Uterus (tissue), 2 donors: Measurements from ENCODE around the gene GBGT1.

Experiments used
- POLR2A ChIP-seq, 2 donors: fragments of 450-650 bp; IDR thresholded peaks; one replicate each; pipeline ENCODE4 v1.6.1; 2016; ENCODE audit warnings: antibody characterized with exemption in 2 of 2, mild to moderate bottlenecking in 1 of 2, moderate library complexity in 1 of 2
- TF ChIP-seq, protein P1 (sequence below), 4 experiments: fragments of 200-600 bp in 2 of 4; fragments of 450-650 bp in 2 of 4; sonication (generic) in 2 of 4; IDR thresholded peaks; one replicate each; pipeline ENCODE4 v1.5.1; 2016 to 2019; ENCODE audit warnings: antibody characterized with exemption in 4 of 4, mild to moderate bottlenecking in 2 of 4, moderate library complexity in 1 of 4

DNA sequence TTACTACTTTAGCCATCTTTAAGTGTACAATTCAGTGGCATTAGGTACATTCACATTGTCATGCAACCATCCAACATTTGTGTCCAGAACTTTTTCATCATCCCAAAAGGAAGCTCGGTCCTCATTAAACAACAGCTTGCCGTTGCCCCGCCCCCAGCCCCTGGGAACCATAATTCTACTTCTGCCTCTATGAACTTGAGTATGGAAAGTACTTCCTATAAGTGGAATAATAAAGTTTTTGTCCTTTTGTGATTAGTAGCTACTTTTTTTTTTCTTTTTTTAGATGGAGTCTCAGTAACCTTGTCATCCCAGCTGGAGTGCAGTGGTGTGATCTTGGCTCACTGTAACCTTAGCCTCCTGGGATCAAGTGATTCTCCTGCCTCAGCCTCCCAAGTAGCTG lies 5.0 kb downstream of the GBGT1 start:
- TF ChIP-seq, protein P1, sequence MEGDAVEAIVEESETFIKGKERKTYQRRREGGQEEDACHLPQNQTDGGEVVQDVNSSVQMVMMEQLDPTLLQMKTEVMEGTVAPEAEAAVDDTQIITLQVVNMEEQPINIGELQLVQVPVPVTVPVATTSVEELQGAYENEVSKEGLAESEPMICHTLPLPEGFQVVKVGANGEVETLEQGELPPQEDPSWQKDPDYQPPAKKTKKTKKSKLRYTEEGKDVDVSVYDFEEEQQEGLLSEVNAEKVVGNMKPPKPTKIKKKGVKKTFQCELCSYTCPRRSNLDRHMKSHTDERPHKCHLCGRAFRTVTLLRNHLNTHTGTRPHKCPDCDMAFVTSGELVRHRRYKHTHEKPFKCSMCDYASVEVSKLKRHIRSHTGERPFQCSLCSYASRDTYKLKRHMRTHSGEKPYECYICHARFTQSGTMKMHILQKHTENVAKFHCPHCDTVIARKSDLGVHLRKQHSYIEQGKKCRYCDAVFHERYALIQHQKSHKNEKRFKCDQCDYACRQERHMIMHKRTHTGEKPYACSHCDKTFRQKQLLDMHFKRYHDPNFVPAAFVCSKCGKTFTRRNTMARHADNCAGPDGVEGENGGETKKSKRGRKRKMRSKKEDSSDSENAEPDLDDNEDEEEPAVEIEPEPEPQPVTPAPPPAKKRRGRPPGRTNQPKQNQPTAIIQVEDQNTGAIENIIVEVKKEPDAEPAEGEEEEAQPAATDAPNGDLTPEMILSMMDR (IDR thresholded peaks at IDR 0.05) = no peak
- no peak for TF ChIP-seq POLR2A (IDR thresholded peaks at IDR 0.05)
